Esophagus mucosa (tissue), 1 donor: Measurements from ENCODE around the gene PIK3R5. TPM values are rescaled to one million over a fixed set of nuclear protein-coding genes. Genes with fewer than 3 reads are reported as not detected.

Experiments
- ATAC-seq: fragments of 200-7000 bp; cut with Tn5 transposase; one replicate; pipeline ENCODE4 v1.9.1; 2020
- total RNA-seq: library from RNA; stranded (reverse); gene quantifications from one replicate; pipeline ENCODE4 v1.2.4, GENCODE V29; 2023
- donor health status: DM: yes; HTN: yes; CAD: no.

Gene PIK3R5
- total RNA-seq, 1 donor from 2014 or later, result 0.88 TPM

- no peak for ATAC-seq
Measured at GRCh38 chr17:8953156-8953885, 12.2 kb downstream of the PIK3R5 start.

- ATAC-seq, result no peak
Measured at GRCh38 chr17:8952191-8952590, 13.3 kb downstream of the PIK3R5 start.

- ATAC-seq, result no peak
Measured at GRCh38 chr17:8951206-8951605, 14.3 kb downstream of the PIK3R5 start.

GRCh38 chr17:8949061-8949661 lies 16.3 kb downstream of the PIK3R5 start:
- no peak for ATAC-seq

- no peak for ATAC-seq
Measured at GRCh38 chr17:8948462-8948861, 17.0 kb downstream of the PIK3R5 start.

GRCh38 chr17:8947201-8947600 lies 18.3 kb downstream of the PIK3R5 start:
- no peak for ATAC-seq

- no peak for ATAC-seq
Measured at GRCh38 chr17:8946476-8946875, 19.0 kb downstream of the PIK3R5 start.

- ATAC-seq, result no peak
Measured at GRCh38 chr17:8946071-8946470, 19.4 kb downstream of the PIK3R5 start.

GRCh38 chr17:8944748-8945147 lies 20.8 kb downstream of the PIK3R5 start:
- ATAC-seq, result no peak

- ATAC-seq, result no peak
Measured at GRCh38 chr17:8944083-8944482, 21.4 kb downstream of the PIK3R5 start.

- ATAC-seq, result peak; percentile 28
Measured at GRCh38 chr17:8941980-8942622, 23.4 kb downstream of the PIK3R5 start.

- peak; percentile 52 for ATAC-seq
Measured at GRCh38 chr17:8941520-8941919, 24.0 kb downstream of the PIK3R5 start.

- ATAC-seq, result no peak
Measured at GRCh38 chr17:8940866-8941471, 24.5 kb downstream of the PIK3R5 start.

- no peak for ATAC-seq
Measured at GRCh38 chr17:8939496-8940334, 25.8 kb downstream of the PIK3R5 start.

- no peak for ATAC-seq
Measured at GRCh38 chr17:8938933-8939332, 26.6 kb downstream of the PIK3R5 start.

GRCh38 chr17:8935191-8935590 lies 30.3 kb downstream of the PIK3R5 start:
- peak; percentile 50 for ATAC-seq

GRCh38 chr17:8934346-8934745 lies 31.2 kb downstream of the PIK3R5 start:
- ATAC-seq, result no peak

GRCh38 chr17:8930649-8931048 lies 34.9 kb downstream of the PIK3R5 start:
- ATAC-seq, result no peak

- ATAC-seq, result no peak
Measured at GRCh38 chr17:8928347-8928746, 37.2 kb downstream of the PIK3R5 start.

- ATAC-seq, result peak; percentile 11
Measured at GRCh38 chr17:8927395-8927794, 38.1 kb downstream of the PIK3R5 start.

GRCh38 chr17:8925808-8926207 lies 39.7 kb downstream of the PIK3R5 start:
- ATAC-seq, result no peak

- ATAC-seq, result no peak
Measured at GRCh38 chr17:8925141-8925540, 40.4 kb downstream of the PIK3R5 start.

- no peak for ATAC-seq
Measured at GRCh38 chr17:8924595-8924994, 40.9 kb downstream of the PIK3R5 start.
